DMS53 treated with DMSO at 0.1 percent for 48 hours (cell line): Measurements from ENCODE around the gene WNT4.

ENCODE experiments used
- DNase-seq: peaks from one replicate; lab custom pipeline; 2025; ENCODE audit not compliant: unreplicated experiment; lab: John Stamatoyannopoulos, UW

The WNT4 gene

GRCh38 chr1:22143065-22144033 is at the start of gene WNT4:
WNT4 (minus strand) TSS chr1:22143097; CDS start chr1:22142922, 175 bp downstream.
- peak; percentile 27 for DNase-seq

- no peak for DNase-seq
These were observed 47.8 kb upstream of the WNT4 start for GRCh38 chr1:22190731-22191130.

DNA sequence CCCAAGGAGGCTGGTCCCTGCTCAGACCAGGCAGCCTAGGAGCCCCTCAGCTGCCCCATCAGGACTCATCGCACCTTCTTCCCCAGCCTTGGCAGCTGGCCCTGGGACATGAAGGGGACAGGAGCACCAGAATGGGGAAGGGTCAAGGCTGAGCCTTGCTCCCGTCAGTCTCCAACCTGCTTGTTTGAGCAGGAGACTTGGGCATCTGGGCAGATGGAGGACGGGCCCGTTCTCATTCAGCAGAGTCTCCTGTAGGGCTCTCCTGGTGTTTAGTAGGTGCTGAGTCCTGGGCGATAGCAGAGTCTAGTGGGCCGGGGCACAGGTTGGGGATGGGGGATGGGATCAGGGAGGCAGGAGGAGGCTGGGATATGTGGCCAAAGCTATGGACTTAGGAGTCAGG is 47.4 kb upstream of the WNT4 start:
- DNase-seq, result no peak

DNA sequence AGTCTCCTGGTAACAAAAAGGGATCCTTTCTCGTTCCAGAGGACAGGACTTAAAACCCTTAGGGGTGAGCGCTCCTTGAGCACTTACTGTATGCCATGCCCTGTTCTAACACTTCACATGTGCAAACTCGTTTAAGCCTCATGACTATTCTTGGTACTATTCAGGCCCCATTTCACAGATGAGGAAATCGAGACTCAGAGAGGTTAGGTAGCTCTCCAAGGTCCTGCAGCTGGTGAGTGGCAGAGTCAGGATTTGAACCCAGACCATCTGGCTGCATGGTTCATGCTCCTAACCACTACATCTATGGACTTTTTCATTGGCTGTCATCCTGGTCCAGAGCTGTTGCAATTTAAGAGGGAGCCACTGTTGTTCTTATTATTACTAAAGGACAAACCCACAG is 46.7 kb upstream of the WNT4 start:
- DNase-seq, result no peak

GRCh38 chr1:22188914-22189313 is 46.0 kb upstream of the WNT4 start:
- DNase-seq, result no peak

DNA sequence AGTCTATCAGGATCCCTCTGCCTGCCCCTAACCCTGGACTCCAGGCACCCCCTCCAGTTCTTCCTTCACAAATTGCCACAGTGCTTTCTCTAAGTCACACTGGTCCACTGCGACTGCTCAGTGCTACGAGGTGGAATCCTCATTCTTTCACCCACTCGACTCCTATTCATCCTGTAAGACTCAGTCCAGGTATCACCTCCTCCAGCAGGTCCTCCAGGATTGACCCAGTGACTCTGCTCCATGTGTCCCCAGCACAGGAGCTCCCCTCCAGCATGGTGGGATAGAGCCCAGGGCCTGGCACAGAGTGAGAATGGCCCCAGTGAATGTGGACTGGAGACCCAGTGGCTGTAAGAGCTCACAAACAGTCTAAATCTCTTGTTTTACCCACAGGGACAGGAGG is 45.5 kb upstream of the WNT4 start:
- no peak for DNase-seq

DNA sequence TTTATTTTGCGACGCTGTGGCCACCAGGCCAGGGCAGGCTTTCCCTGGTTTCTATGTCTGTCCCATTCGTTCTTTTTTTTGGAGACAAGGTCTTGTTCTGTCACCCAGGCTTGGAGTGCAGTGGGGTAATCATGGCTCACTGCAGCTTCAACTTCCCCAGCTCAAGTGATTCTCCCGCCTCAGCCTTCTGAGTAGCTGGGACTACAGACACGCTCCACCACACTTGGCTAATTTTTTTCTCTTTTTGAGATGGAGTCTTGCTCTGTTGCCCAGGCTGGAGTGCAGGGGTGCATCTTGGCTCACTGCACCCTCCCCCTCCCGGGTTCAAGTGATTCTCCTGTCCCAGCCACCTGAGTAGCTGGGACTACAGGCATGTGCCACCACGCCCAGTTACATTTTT is 43.4 kb upstream of the WNT4 start:
- no peak for DNase-seq

- peak; percentile 89 for DNase-seq
These were observed 42.2 kb upstream of the WNT4 start for GRCh38 chr1:22184892-22185612.

DNA sequence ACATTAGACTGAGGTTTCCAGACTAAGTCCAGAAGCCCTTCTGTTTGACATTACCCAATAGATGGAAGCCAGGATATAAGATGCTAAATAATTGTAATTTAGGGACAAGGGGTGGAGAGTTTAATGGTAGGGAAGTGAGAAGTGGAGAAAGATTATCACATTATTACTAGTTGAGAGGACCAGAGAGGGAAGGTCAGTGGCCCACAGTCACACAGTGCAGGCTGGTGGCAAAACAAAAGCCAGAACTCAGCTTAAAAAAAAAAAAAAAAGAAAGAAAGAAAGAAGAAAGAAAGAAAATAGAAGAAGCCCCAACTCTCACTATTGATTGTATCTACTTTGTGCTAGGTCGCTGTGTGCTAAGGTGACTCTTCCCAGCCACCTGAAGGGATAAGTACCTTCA is 41.6 kb upstream of the WNT4 start:
- no peak for DNase-seq

DNA sequence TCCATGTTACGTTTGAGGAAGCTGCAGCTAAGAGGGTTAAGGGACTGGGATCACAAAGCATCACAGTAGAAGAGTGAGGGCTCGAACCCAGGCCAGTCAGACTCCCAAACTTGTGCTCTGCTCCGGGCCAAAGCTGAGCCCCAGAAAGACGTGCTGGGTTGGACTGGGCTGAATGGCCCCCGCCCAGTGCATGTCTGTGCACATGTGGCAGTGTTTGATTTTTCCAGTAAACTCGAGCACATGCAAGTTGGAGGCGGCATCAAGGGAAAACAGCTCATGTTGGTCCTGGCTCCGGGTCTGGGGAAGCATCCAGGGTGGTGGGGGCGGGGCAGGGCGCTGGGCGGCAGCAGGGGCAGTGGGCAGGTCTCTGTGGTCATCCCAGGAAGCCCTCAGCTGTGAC is 39.8 kb upstream of the WNT4 start:
- DNase-seq, result no peak

GRCh38 chr1:22179197-22179803 is 36.4 kb upstream of the WNT4 start:
- no peak for DNase-seq

- no peak for DNase-seq
These were observed 34.6 kb upstream of the WNT4 start for GRCh38 chr1:22177354-22178003.

DNA sequence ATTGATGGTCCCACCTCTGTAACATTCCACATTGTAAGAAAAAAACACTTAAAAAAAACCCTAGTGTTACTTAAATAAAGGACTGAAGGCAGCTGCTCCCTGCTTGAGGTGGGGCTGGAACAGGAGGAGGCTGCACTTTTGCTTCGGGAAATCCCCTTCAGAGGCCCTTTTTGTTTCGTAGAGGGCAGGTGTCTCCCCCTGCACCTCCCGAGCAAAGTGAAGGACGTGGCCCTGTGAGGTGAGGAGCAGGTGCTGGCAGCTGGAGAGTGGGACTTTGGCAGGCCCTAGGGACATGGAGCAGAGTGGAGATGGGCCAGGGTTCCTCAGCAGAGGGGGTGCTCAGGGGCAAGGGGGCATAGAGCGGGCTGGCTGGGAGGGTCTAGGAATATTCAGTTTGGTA is 33.4 kb upstream of the WNT4 start:
- peak; percentile 62 for DNase-seq

- no peak for DNase-seq
These were observed 31.7 kb upstream of the WNT4 start for GRCh38 chr1:22174446-22175220.

GRCh38 chr1:22171951-22172715 is 29.2 kb upstream of the WNT4 start:
- no peak for DNase-seq

GRCh38 chr1:22169816-22170215 is 26.9 kb upstream of the WNT4 start:
- no peak for DNase-seq

GRCh38 chr1:22168412-22168973 is 25.6 kb upstream of the WNT4 start:
- DNase-seq, result no peak

- DNase-seq, result no peak
These were observed 23.5 kb upstream of the WNT4 start for GRCh38 chr1:22166439-22166838.
